Non-pigmented ciliary epithelial cell (primary cell): ENCODE measurements around the gene COX5A.
"Not testable (repeated sequence)": the region's sequence is repeated elsewhere in the genome, so short reads cannot be mapped to it uniquely, and the experiment has no call there.

ENCODE experiments used
- DNase-seq: peaks from one replicate; pipeline ENCODE4 v3.0.0-alpha.2; 2010; ENCODE audit warnings: low read depth

Gene COX5A

DNA sequence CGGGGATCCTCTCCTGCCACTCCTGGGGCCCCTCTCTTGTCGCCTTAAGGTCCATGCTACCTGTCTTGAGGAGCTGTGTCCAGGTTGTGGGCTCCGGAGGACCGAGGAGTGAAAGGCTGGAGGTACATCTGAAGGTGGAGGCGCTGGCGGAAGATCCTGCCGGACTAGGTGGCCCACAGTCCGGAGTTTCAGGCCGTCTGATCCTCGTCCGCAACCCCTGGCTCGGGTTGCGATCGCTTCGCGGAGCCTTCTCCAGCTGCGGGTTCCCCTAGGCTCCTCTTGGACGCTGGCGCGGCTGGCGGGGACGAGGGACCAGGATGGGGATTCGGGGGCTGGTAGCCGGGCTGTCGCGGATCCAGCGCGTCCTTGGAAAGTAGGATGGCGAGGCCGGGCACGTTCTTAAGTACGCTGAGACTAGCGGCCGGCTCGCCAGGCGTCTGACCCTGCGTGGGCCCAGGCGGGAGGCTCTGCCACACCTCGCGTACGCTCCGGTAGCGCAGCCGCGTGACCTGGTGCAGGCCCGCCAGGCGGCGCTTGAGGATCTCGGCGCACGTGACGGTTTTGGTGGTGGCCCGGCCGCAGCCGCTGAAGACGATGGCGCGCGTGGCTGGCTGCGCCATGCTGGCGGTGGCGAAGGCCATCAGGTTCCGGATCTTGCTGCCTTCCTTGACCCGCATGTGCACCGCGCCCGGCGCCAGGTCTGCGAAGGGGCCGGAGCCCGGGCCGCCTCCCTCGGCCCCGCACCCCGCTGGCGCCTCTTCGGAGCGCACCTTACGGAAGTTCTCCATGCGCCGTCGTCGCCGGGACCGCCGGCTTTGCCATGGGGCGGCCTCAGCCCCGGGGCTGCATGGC, 18.1 kb upstream of the COX5A start:
- no peak for DNase-seq

DNA sequence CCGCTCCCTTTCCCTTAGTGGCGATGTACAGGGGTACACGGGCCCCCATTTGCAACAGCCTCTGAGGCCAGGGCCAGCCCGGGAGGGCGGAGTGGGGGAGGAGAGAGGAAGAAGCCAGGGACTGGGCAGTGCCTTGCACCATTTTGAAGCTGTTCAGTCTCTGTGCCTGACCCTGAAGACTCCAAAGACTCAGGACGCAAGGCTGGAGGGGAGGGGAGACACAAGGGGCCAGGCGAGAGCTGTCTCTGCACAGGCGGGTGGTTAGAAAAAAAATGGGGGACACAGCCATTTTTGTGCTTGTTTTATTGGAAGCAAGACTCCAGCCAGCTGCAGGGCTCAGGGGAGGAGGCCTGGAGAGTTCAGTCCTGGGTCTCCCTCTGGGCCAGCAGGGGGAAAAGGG, 17.1 kb upstream of the COX5A start:
- no peak for DNase-seq

DNA sequence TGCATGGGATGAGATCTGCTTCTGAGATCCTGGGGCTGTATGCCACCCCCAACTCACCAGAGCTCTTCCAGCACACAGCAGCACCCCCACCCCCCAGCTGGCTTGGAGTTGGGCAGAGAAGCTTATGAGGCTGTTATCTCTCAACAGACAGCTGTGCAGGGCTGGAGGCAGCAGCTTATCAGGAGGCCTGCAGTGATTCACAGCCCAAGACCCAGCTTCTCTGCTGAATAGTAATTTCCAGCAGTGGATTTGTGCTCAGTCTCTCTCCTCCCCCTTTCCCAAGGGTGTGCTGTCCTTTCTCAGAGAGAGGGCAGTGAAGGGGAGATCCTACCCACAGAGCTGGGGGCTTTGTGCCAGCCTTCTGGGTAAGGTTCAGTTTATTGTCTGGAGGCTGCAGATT, 16.6 kb upstream of the COX5A start:
- peak; percentile 61 for DNase-seq

DNA sequence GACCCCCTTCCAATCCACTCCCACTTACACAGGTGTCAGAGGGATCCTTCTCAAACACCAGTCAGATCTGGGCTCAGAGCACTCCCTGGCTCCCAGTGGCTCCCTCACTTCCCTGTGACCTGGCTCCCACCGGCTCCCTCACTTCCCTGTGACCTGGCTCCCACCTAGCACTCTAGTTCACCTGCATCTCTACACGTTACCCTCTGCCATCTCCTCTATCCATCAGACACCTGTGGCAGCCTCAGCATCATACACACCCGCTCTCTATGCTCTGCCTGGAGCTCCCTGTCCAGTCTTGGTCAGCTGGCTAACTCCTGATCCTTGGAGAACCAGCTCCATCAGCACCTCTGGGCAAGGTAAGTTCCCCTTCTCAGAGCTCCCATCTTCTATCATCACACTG, 13.1 kb upstream of the COX5A start:
- no peak for DNase-seq

DNA sequence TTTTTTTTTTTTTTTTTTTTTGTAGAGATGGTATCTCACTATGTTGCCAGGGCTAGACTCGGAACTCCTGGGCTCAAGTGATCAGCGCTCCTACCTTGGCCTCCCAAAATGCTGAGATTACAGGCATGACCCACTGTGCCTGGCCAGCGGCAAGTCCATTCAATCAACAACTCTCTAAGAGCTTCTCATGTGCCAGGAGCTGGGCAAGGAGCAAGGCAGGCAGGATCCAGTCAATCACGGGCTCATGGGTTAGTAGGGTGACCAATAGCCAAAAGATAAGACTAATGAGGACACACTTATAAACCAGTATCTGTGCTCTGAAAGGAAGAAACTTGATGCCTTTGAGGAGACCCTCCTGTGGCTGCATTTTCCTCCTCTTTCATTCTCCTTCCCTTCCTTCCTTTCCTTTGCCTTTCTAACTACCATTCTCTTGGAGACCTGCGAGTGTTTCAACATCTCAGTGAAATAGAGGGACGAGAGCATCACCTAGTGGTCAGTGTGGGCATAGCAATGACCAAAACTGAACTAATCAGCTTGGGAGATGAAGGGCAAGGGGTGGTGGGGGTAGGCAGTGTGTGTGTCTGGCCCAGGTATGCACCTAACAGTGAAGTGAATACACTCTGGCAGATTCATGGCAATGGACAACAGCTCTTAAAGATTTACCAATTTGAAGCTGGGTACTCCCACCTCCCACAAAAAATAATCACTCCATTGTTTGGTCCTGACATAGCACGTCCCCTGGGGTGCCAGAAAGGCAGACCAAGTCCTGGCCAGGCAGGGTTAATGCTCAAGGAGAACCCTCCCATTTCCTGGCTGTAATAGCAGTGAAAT, 12.4 kb upstream of the COX5A start:
- DNase-seq, result no peak

DNA sequence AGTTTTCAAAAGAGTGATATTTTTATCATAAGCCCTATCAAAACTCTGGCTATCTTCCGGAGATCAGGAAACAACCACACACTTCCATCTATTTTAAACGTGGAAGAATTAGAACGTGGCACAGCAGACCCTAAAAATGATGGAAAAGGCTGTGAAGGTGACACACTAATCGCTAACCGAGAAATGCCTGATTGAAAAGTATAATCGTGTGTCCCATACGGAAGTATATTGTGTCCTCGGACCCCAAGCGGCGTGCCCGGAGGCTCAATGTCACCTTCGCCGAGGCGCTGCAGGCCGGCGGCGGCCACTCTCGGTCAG, 642 bp downstream of the COX5A start:
- no peak for DNase-seq

DNA sequence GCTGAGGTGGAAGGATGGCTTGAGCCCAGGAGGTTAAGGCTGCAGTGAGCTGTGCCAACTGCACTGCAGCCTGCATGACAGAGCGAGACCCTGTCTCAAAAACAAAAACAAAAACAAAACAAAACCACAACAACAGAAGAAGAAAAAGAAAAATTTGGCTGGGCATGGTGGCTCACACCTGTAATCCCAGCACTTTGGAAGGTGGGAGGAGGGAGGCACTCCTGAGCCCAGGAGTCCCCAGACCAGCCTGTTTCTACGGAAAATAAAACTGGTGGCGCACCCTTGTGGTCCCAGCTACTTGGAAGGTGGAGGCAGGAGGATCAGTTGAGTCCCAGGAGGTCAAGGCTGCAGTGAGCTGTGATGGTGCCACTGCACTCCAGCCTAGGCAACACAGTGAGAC, 2.7 kb downstream of the COX5A start:
- not testable (repeated sequence) for DNase-seq

DNA sequence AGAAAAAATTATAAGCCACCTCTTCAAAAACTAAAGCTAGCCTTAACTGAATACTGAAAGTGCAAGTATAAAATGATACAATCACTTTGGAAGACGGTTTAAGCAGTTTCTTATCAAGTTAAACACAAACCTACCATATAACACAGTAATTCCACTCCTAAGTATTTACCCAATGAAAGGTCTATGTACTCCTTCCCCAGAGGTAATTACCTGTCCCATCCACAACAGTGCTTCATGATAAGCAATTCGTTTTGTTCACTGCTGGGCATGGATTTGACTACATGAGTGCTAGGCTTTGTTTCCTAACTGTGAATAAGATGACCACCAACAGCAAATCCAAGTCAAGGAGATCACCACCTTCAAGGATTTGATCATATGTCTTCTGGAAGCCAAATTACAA, 4.3 kb downstream of the COX5A start:
- DNase-seq, result no peak

DNA sequence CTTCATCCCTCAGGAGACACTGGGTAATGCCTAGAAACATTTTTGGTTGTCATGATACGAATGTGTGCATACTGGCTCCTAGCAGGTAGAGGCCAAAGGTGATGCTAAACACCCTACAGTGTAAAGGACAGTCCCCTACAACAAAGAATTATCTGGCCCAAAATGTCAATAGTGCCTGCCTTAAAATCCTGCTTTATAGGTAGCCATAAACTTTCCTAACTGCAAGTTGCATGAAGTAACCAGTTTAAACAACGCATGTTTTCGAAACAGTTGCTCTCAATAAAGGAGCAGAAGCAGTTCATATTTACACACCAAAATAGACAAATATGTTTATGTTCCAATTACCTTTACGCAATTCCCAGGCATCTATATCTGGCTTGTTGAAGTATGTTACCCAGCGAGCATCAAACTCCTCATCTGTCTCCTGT, 9.1 kb downstream of the COX5A start:
- DNase-seq, result no peak

DNA sequence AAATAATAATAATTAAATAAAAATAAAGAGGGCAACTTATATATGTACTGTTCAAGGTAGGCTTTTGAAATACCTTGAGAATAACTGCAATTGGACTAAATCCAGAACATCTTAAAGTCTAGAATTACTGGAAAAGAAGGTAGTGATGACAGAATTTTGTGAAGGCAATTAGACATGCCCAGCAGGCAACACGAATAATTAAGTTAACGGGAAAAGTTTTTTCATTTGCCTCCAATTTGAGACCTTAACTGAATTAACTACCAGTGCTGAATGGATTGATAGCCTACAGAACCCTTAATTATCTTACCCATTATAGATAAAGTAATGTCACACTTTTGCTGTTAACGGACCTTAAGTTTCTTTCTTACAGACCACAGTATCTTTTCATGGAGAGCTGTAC, 13.3 kb downstream of the COX5A start:
- no peak for DNase-seq

DNA sequence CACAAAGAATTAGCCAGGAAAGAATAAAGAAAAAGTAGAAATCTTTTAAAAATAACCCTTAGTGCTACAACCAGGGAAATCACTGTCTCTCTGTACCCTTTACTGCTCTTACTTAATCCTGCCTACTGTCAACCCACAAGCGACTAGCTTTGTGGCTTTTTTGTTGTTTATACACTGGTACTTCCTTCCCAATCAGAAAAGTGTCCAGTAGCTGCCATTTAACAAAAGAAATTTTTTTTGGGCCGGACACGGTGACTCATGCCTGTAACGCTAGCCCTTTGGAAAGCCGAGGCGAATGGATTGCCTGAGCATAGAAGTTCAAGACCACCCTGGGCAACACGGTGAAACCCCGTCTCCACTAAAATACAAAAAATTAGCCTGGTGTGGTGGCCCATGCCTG, 17.4 kb downstream of the COX5A start:
- DNase-seq, result no peak

DNA sequence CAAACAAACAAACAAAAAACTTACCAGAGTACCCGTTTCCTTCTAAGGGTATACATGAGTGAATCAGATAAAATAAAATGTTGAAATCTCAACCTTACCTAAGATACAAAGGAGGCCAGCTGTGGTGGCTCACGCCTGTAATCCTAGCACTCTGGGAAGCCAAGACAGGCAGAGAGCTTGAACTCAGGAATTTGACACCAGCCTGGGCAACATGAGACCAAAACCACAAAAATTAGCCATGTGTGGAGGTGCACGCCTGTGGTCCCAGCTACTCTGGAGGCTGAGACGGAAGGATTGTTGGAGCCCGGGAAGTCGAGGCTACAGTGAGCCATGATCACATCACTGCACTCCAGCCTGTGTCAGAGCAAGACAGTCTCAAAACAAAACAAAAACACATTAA, 20.2 kb downstream of the COX5A start:
- no peak for DNase-seq

DNA sequence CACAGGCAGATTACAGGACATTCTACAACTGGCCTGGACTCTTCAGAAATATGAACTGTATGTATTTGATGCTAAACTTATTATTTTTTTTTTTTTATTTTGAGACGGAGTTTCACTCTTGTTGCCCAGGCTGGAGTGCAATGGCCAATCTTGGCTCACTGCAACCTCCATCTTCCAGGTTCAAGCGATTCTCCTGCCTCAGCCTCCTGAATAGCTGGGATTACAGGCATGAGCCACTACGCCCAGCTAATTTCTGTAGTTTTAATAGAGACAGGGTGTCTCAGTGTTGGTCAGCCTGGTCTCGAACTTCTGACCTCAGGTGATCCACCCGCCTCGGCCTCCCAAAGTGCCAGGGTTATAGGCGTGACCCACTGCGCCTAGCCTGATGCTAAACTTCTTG, 24.1 kb downstream of the COX5A start:
- not testable (repeated sequence) for DNase-seq

DNA sequence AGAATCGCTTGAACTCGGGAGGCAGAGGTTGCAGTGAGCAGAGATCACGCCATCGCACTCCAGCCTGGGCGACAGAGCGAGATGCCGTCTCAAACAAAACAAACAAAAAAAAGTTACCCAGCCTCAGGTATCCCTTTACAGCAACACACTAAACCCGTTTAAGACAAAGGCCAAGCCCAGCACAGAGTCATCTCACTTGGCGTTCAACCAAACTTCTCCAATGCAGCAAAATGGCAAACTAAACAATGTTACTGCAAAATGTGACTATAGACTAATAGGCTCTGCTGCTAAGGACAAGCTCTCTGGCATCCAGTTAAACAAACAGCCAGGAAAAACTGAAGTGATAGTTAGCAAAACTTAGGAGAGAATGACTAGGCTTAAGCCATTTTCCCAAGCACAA, 24.8 kb downstream of the COX5A start:
- DNase-seq, result no peak

DNA sequence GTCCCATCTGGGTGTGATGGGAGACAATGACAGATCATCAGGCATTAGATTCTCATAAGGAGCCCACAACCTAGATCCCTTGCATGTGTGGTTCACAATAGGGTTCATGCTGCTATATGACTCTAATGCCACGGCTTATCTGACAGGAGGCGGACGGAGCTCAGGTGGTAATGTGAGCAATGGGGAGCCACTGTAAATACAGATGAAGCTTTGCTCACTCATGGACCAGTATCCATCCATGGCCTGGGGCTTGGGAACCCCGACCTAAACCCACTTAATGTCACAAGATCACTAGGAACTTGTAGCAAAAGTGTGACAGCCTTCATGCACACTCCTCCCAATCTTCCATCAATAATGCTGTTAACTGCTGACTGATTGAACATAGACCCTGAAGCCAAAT, 29.2 kb downstream of the COX5A start:
- DNase-seq, result no peak

DNA sequence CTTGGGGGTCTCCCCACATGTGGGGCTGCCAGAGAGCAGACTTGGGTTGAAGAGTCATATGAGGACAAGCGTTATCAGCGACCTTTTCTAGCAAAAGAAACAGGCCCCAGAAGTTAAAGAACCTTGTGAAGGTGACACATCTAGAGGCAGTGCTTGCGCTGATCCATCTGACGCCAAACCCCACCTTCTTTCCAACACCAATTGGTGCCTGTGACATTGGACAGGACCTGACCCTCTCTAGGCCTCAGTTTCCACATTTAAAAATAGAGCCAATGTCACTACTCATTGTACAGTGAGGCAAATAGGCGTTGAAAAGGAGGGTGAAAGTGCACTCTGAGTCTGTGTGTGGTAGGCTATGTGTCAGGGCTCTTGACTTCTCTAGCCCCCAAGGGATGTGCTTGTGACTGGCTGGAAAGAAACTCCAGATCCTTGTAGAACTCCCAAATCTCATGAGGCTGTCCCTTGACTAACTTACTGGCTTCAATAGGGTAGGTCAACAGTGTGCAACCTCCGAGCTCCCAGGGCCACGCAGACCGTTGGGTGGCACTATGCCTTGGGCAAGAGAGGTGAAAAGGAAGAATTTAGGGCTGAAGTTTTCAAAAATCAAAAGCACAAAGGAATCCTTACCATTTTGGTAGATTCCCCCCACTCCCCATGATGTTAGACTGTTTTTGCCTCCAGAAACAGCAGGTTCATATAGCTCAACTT, 30.6 kb downstream of the COX5A start:
- DNase-seq, result no peak

DNA sequence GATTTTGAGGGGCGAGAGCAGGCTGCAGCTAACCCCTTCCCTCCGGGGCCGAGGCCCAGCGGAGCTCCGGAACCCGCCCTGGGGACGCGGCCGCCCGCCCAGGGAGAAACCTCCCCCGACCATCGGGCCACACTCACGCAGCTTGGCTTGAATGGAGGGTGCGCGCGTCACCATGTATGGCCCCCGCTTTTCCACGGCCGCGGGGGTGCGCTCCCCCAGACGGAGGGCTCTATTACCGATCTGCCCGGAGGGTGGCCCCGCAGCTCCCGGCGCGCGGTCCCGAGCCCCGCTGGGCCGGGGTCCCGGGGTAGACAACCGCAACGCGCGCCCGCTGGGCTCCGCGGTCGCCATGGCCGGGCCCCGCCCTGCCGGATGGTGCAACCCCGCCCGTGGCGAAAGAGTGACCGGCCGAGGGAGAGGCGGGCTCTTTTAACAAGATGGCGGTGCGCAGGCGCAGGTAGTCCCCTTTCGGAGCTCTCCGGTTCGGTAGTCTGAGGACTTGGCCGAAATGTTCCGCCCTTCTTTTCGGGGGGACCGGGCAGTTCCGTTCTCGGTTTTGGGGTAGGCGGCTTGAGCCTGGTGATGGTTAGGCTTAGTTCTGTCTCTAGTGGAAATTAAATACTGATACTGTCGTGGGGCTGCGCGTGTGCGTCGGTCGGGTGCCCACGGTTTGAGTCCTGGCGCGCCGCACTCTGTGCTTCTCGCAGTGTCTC, 31.3 kb downstream of the COX5A start, which contains the start of gene FAM219B:
TSS of gene FAM219B (minus strand) at position 402 of the 713 bp plus-strand sequence. CDS start at position 351, 51 bp downstream.
- no peak for DNase-seq

DNA sequence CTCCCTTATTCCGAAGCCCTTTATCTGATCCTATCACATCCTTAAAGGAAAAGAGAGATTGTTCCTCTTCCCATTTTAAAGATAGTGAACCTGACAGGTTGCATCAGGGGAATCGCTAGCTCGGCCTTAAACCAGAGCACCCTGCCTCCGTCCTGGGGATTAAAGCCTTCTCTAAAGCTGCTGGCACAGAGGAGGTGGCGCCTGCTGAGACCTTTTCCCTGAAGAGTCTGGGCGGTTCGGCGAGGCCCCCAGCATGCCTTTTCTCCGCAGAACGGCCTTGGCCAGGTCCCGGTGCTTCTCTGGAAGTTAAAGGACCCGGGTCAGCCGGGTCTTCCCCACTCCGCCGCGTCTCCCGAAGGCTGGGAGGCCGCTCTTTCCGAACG, 31.8 kb downstream of the COX5A start:
- no peak for DNase-seq

DNA sequence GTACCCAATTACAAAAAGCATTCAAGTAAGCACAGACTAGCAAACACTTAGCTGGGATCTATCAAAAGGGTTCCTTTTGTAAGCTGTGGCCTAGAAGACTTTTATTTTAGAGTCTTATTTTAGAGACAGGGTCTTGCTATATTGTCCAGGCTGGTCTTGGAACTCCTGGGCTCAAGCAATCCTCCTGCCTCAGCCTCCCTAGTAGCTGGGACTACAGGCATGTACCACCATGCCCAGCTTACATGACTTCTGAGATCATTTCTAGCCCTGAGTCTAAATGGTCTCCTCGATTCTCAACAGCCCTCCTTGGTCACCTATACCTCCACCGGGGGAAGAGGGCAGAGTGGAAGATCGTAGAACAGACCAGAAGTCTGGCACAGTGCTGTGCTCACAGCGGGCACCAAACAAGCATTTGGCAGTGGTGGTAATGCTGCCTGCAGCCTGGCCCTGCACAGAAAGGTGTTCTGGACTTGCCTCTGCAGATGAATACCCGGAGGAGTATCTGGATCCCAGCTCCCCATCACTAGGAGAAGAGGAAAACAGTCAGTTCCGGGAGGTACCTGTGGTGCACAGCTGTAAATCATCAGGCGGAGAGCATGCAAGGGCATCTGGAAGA, 33.6 kb downstream of the COX5A start:
- no peak for DNase-seq

DNA sequence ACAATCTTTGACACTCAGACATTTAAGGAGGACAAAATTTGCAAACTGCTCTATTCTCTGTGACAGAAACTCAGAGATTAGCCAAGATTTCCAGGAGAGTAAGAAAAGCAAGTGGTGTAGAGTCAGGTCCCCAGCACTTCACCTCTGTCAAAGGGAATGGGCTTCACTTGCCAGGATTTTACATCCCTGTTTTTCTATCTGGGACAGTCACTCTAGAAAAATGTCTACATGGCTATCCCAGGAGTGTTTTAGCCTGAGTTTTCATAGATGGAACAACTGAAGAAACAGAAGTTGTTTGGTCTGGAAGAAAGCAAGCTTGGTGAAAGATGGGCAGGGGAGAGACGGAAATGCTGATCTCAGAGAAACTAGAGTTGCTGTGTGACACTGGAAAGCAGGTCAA, 34.2 kb downstream of the COX5A start:
- DNase-seq, result no peak

DNA sequence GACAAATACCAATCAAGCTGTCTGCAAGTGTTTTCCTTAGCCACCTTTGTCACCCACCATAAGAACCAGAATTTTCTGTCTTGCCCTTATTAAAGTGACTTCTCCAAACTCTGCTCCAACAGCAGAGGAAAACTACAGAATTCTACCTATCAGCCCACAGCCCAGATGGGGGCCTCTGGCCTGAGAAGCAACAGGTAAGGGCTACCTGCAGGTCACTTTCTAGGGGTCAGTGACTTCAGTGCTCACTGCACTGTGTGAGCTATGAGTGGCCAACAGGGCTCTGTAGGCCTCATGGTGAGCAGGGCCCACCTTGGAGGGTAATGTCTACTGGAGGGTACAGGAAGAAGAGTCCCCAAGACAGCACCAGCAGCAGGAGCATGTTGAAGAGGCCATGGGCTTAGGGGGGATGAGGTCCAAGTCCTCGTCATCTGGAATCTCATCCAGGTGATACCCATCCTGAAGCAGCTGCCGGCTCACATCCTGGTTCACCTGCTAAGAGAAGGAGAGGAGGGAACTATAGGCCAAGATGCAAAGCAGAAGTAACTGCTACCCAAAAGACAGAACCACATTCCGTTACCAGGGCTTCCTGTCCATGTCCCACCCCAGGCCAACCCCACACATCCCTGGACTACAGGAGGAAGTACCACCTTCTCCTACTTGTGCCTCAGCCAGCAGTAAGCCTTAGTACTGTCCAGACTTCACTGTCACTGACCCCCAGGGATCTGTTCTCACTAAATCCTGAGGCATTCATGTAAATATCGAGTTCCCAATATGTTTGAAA, 35.4 kb downstream of the COX5A start:
- DNase-seq, result no peak
